NCI-H510A (cell line): ENCODE measurements around the gene CYP20A1.
"Not testable (repeated sequence)": the region's sequence is repeated elsewhere in the genome, so short reads cannot be mapped to it uniquely, and the experiment has no call there.

Experiments
- DNase-seq: peaks from one replicate; lab custom pipeline; 2025; lab: John Stamatoyannopoulos, UW

The CYP20A1 gene

GRCh38 chr2:203282101-203282500 is 43.3 kb downstream of the CYP20A1 start:
- DNase-seq: no peak

- DNase-seq: no peak
Observed at GRCh38 chr2:203286532-203286931, 47.7 kb downstream of the CYP20A1 start.

GRCh38 chr2:203301667-203302066 is 62.8 kb downstream of the CYP20A1 start:
- DNase-seq: no peak

GRCh38 chr2:203302586-203302985 is 63.8 kb downstream of the CYP20A1 start:
- DNase-seq: not testable (repeated sequence)

- no peak for DNase-seq
Observed at GRCh38 chr2:203310688-203311436, 72.0 kb downstream of the CYP20A1 start.

- no peak for DNase-seq
Observed at GRCh38 chr2:203326356-203326755, 87.5 kb downstream of the CYP20A1 start.

- DNase-seq: no peak
Observed at GRCh38 chr2:203327582-203327900, 88.7 kb downstream of the CYP20A1 start.

- peak; percentile 88 for DNase-seq
Observed at GRCh38 chr2:203327901-203328759, 89.3 kb downstream of the CYP20A1 start, which contains the start of gene ABI2. TSS of gene ABI2 (plus strand) at chr2:203328394. CDS start at chr2:203328515, 121 bp downstream.

- DNase-seq: peak; percentile 13
Observed at GRCh38 chr2:203328760-203329540, 90.1 kb downstream of the CYP20A1 start.

- no peak for DNase-seq
Observed at GRCh38 chr2:203330434-203330833, 91.6 kb downstream of the CYP20A1 start.

GRCh38 chr2:203338322-203338721 is 99.5 kb downstream of the CYP20A1 start:
- no peak for DNase-seq

GRCh38 chr2:203340791-203341487 is 102.1 kb downstream of the CYP20A1 start:
- DNase-seq: no peak

- no peak for DNase-seq
Observed at GRCh38 chr2:203341741-203342310, 103.0 kb downstream of the CYP20A1 start.

- DNase-seq: not testable (repeated sequence)
Observed at GRCh38 chr2:203342374-203342773, 103.6 kb downstream of the CYP20A1 start.

- DNase-seq: no peak
Observed at GRCh38 chr2:203344667-203345066, 105.8 kb downstream of the CYP20A1 start.

- no peak for DNase-seq
Observed at GRCh38 chr2:203346612-203347011, 107.8 kb downstream of the CYP20A1 start.

- no peak for DNase-seq
Observed at GRCh38 chr2:203347375-203347774, 108.6 kb downstream of the CYP20A1 start.

GRCh38 chr2:203352604-203353255 is 113.9 kb downstream of the CYP20A1 start:
- peak; percentile 10 for DNase-seq

- no peak for DNase-seq
Observed at GRCh38 chr2:203354966-203355365, 116.1 kb downstream of the CYP20A1 start.
